Bronchial epithelial cell (primary cell): Measurements from ENCODE around the gene ANTXR1. TPM values are rescaled to one million over a fixed set of nuclear protein-coding genes. Genes with fewer than 3 reads are reported as not detected.

Source experiments
- DNase-seq: peaks from one replicate; pipeline ENCODE4 v3.0.0-alpha.2; 2010; ENCODE audit warnings: low read depth
- FAIRE-seq: peaks from 2 replicates; lab custom pipeline; 2011; peaks lifted over from hg19 to GRCh38; lab: Jason Lieb, UNC
- H3K27me3 ChIP-seq: 2 replicates; pipeline ENCODE4 v1.5.1; 2011; ENCODE audit warnings: low read length; ENCODE audit not compliant: control insufficient read depth, insufficient read depth
- H3K36me3 ChIP-seq: 2 replicates; pipeline ENCODE4 v1.5.1; 2011; ENCODE audit warnings: low read length; ENCODE audit not compliant: control insufficient read depth, insufficient read depth
- H3K4me3 ChIP-seq: 2 replicates; pipeline ENCODE4 v1.5.1; 2011; ENCODE audit warnings: mild to moderate bottlenecking, low read depth, low read length, control low read depth
- CTCF ChIP-seq: IDR thresholded peaks from 2 replicates; pipeline ENCODE4 v1.5.1; 2011; ENCODE audit warnings: mild to moderate bottlenecking, moderate library complexity, low read length, control low read depth, inconsistent platforms; ENCODE audit not compliant: insufficient read depth, severe bottlenecking
- total RNA-seq: library from RNA; depleted of rRNA; stranded (reverse); fragments of >200 nt; gene quantifications from 2 replicates; pipeline ENCODE4 v1.2.1, GENCODE V29; 2014

ANTXR1 gene
- total RNA-seq, 1 donor from 2014 or later: 3.7 TPM

- TF ChIP-seq CTCF: no peak
- no peaks in the 10 kb centered on the region for H3K27me3 ChIP-seq
- FAIRE-seq: no peak
- DNase-seq: no peak
- no peak overlapping the region for H3K4me3 ChIP-seq
- no peaks in the 10 kb centered on the region for H3K36me3 ChIP-seq
Observed at GRCh38 chr2:69192176-69192945, 179.4 kb downstream of the ANTXR1 start.

GRCh38 chr2:69195706-69196105 is 182.7 kb downstream of the ANTXR1 start:
- Histone ChIP-seq H3K4me3 (no peak overlapping the region), H3K27me3 (no peaks in the 10 kb centered on the region), H3K36me3 (no peaks in the 10 kb centered on the region)
- DNase-seq (no peak), FAIRE-seq (no peak)
- TF ChIP-seq CTCF: no peak

GRCh38 chr2:69196327-69197117 is 183.5 kb downstream of the ANTXR1 start:
- Histone ChIP-seq H3K36me3 (no peaks in the 10 kb centered on the region), H3K27me3 (no peaks in the 10 kb centered on the region), H3K4me3 (no peak overlapping the region)
- TF ChIP-seq CTCF: no peak
- peak; percentile 34 for DNase-seq
- FAIRE-seq: no peak

GRCh38 chr2:69200107-69200520 is 187.1 kb downstream of the ANTXR1 start:
- no peak overlapping the region for H3K4me3 ChIP-seq
- DNase-seq (no peak), FAIRE-seq (no peak)
- H3K27me3 ChIP-seq: no peaks in the 10 kb centered on the region
- H3K36me3 ChIP-seq: no peaks in the 10 kb centered on the region
- TF ChIP-seq CTCF: no peak

GRCh38 chr2:69201259-69201658 is 188.3 kb downstream of the ANTXR1 start:
- Histone ChIP-seq H3K4me3 (no peak overlapping the region), H3K27me3 (no peaks in the 10 kb centered on the region), H3K36me3 (no peaks in the 10 kb centered on the region)
- FAIRE-seq (no peak), DNase-seq (no peak)
- no peak for TF ChIP-seq CTCF
